GM12891 (cell line): Measurements from ENCODE around the gene GHRL.

Experiments used
- PAX5 ChIP-seq: IDR thresholded peaks from 2 replicates; pipeline ENCODE4 v1.6.1; 2011; ENCODE audit warnings: low read length, moderate library complexity, mild to moderate bottlenecking; ENCODE audit not compliant: insufficient read depth, severe bottlenecking
- POLR2A ChIP-seq: IDR thresholded peaks from 2 replicates; pipeline ENCODE4 v1.6.1; 2011; ENCODE audit warnings: low read depth, low read length, control low read depth
- POLR2AphosphoS5 ChIP-seq: IDR thresholded peaks from 2 replicates; pipeline ENCODE4 v1.6.1; 2011; ENCODE audit warnings: low read depth, low read length, control low read depth
- POU2F2 ChIP-seq: IDR thresholded peaks from 2 replicates; pipeline ENCODE4 v1.6.1; 2011; ENCODE audit warnings: low read depth, mild to moderate bottlenecking, control low read depth, low read length, moderate library complexity
- TAF1 ChIP-seq: IDR thresholded peaks from 2 replicates; pipeline ENCODE4 v1.6.1; 2011; ENCODE audit warnings: low read depth, low read length, control low read depth

GRCh38 chr3:10287936-10288574 lies 4.7 kb downstream of the GHRL start:
- TF ChIP-seq POLR2A (no peak), TAF1 (no peak), PAX5 (no peak), POLR2AphosphoS5 (no peak), POU2F2 (no peak)
